HepG2 (cell line): ENCODE measurements around the gene KCNJ4. TPM values are rescaled to one million over a fixed set of nuclear protein-coding genes. Genes with fewer than 3 reads are reported as not detected.

Source experiments
- ARID4A ChIP-seq: sonication (generic); formaldehyde crosslinking; IDR thresholded peaks from 2 replicates; pipeline ENCODE4 v1.5.0; 2020; ENCODE audit warnings: mild to moderate bottlenecking, missing genetic modification reagents, borderline replicate concordance
- GABPB1 ChIP-seq: IDR thresholded peaks from 2 replicates; pipeline ENCODE4 v1.6.1; 2016; ENCODE audit warnings: mild to moderate bottlenecking, missing genetic modification reagents, moderate library complexity, missing compliant biosample characterization
- HNRNPK ChIP-seq: fragments of 200-400 bp; formaldehyde crosslinking; IDR thresholded peaks from 2 replicates; pipeline ENCODE4 v1.6.1; 2018; ENCODE audit warnings: low read length, low read depth, moderate library complexity, mild to moderate bottlenecking; ENCODE audit not compliant: poor library complexity, severe bottlenecking
- NR0B2 ChIP-seq: sonication (generic); formaldehyde crosslinking; IDR thresholded peaks from 2 replicates; pipeline ENCODE4 v1.4.0; 2020; ENCODE audit warnings: mild to moderate bottlenecking, missing genetic modification reagents
- PHF8 ChIP-seq: sonication (generic); formaldehyde crosslinking; IDR thresholded peaks from 2 replicates; pipeline ENCODE4 v1.5.0; 2020; ENCODE audit warnings: missing genetic modification reagents
- POLR2A ChIP-seq, 2 experiments: IDR thresholded peaks; 2 replicates each; pipeline ENCODE4 v1.6.1; 2011; ENCODE audit warnings: low read depth in 2 of 2, low read length in 2 of 2, mild to moderate bottlenecking in 1 of 2, moderate library complexity in 1 of 2; ENCODE audit not compliant: insufficient read depth in 1 of 2
- RBFOX2 ChIP-seq: fragments of 200-400 bp; formaldehyde crosslinking; IDR thresholded peaks from 2 replicates; pipeline ENCODE4 v1.6.1; 2017; ENCODE audit warnings: low read depth, mild to moderate bottlenecking, low read length
- REST ChIP-seq, 2 experiments: IDR thresholded peaks; 2 replicates each; pipeline ENCODE4 v1.6.1; 2011 to 2012; ENCODE audit warnings: low read length in 2 of 2, borderline replicate concordance in 1 of 2, low read depth in 1 of 2, mild to moderate bottlenecking in 1 of 2, moderate library complexity in 1 of 2
- U2AF1 ChIP-seq: fragments of 200-400 bp; formaldehyde crosslinking; optimal IDR thresholded peaks from 2 replicates; pipeline ENCODE3; 2017; ENCODE audit warnings: mild to moderate bottlenecking, low read depth, low read length
- ZBTB10 ChIP-seq: sonication (generic); formaldehyde crosslinking; IDR thresholded peaks from 2 replicates; pipeline ENCODE4 v1.4.0; 2020; ENCODE audit warnings: missing genetic modification reagents, borderline replicate concordance
- ZFP91 ChIP-seq: sonication (generic); formaldehyde crosslinking; IDR thresholded peaks from 2 replicates; pipeline ENCODE4 v1.9.0; 2022; ENCODE audit warnings: missing genetic modification reagents, mild to moderate bottlenecking, borderline replicate concordance
- ZFY ChIP-seq: sonication (generic); formaldehyde crosslinking; IDR thresholded peaks from 2 replicates; pipeline ENCODE4 v1.4.0; 2020; ENCODE audit warnings: missing genetic modification reagents
- ZNF430 ChIP-seq: sonication (generic); formaldehyde crosslinking; IDR thresholded peaks from 2 replicates; pipeline ENCODE4 v1.9.0; 2021; ENCODE audit warnings: mild to moderate bottlenecking, missing genetic modification reagents
- ZNF788 ChIP-seq: sonication (generic); formaldehyde crosslinking; IDR thresholded peaks from 2 replicates; pipeline ENCODE4 v1.5.0; 2020; ENCODE audit warnings: mild to moderate bottlenecking, missing genetic modification reagents, borderline replicate concordance
- polyA plus RNA-seq, 8 experiments: library from polyadenylated mRNA; depleted of rRNA in 3 of 8; stranded (reverse) in 7 of 8; unstranded in 1 of 8; fragments of >200 nt; fragmentation: Illumina TruSeq in 4 of 8; extraction: Trizol in 4 of 8; gene quantifications; 2 replicates each; pipeline versions ENCODE4 v1.2.1 to v1.2.3, GENCODE V29; 2011 to 2016; ENCODE audit warnings: low read depth in 4 of 8, missing spikeins in 1 of 8, mixed read lengths in 1 of 8; ENCODE audit not compliant: insufficient read depth in 1 of 8
- total RNA-seq, 5 experiments: library from RNA; depleted of rRNA; stranded (reverse); fragments of >200 nt; fragmentation: Illumina TruSeq; extraction: Trizol; gene quantifications; 2 replicates each; pipeline ENCODE4 v1.2.3, GENCODE V29; 2016; ENCODE audit warnings: low read depth in 1 of 5

KCNJ4 gene
- total and polyA plus RNA-seq, 2 of the 13 experiments (the other 11 are each of a cell fraction or from before 2014, with no cell fraction given), result not detected

GRCh38 chr22:38398609-38399461 is 56.2 kb downstream of the KCNJ4 start (continued):
- 0 out of 2 replicates have a peak, but pooled peaks have one; percentile 39 for TF ChIP-seq ZFP91 (CRISPR knock-in tag)
- peak; percentile 67 for TF ChIP-seq RBFOX2
- peak; percentile 75 for TF ChIP-seq PHF8
- no peak for TF ChIP-seq NR0B2
- TF ChIP-seq REST (IDR thresholded peaks at IDR 0.05; ENCODE audit: borderline replicate concordance in 1 of 2, low read depth in 1 of 2, low read length in 2 of 2), result 0 out of 4 replicates have a peak, but pooled peaks of 1 of the 2 experiments have one; percentile 27
- TF ChIP-seq ZFY, result peak; percentile 46; the same call in 1 of the 2 replicates
- TF ChIP-seq HNRNPK, result peak; percentile 75
- TF ChIP-seq ZNF430 (CRISPR knock-in tag), result no peak
- peak; percentile 59 to 62; a peak in 3 of 4 replicates for TF ChIP-seq POLR2A (IDR thresholded peaks at IDR 0.05; ENCODE audit: insufficient read depth in 1 of 2, low read depth in 2 of 2, low read length in 2 of 2)
- no peak for TF ChIP-seq ZNF788 (CRISPR knock-in tag)
- TF ChIP-seq U2AF1, result no peak
- 0 out of 2 replicates have a peak, but pooled peaks have one; percentile 48 for TF ChIP-seq ARID4A (CRISPR knock-in tag)
- TF ChIP-seq ZBTB10 (CRISPR knock-in tag), result 0 out of 2 replicates have a peak, but pooled peaks have one; percentile 28
- TF ChIP-seq GABPB1, result peak; percentile 47; the same call in 1 of the 2 replicates
